ENCODE measurements around the gene MTSS2.

MTSS2 gene

GRCh38 chr16:70685938-70686375 is at the start of gene MTSS2:
Gene MTSS2 (minus strand): TSS chr16:70686053. CDS start chr16:70685791, 262 bp downstream.
- no peak for DNase-seq

GRCh38 chr16:70735141-70735979 is 49.5 kb upstream of the MTSS2 start:
- no peak for DNase-seq

- no peak for DNase-seq
Observed at GRCh38 chr16:70734522-70735095, 48.8 kb upstream of the MTSS2 start.

- no peak for DNase-seq
Observed at GRCh38 chr16:70730944-70731343, 45.1 kb upstream of the MTSS2 start.

- DNase-seq: no peak
Observed at GRCh38 chr16:70730031-70730430, 44.2 kb upstream of the MTSS2 start.

GRCh38 chr16:70729292-70729691 is 43.4 kb upstream of the MTSS2 start:
- DNase-seq: no peak

GRCh38 chr16:70728150-70728549 is 42.3 kb upstream of the MTSS2 start:
- no peak for DNase-seq

GRCh38 chr16:70726892-70727361 is 41.1 kb upstream of the MTSS2 start:
- DNase-seq: no peak

- DNase-seq: no peak
Observed at GRCh38 chr16:70725912-70726828, 40.3 kb upstream of the MTSS2 start.

- DNase-seq: no peak
Observed at GRCh38 chr16:70725024-70725911, 39.4 kb upstream of the MTSS2 start.

- DNase-seq: no peak
Observed at GRCh38 chr16:70724146-70725023, 38.5 kb upstream of the MTSS2 start.

- no peak for DNase-seq
Observed at GRCh38 chr16:70723740-70724145, 37.9 kb upstream of the MTSS2 start.

GRCh38 chr16:70721202-70721963 is 35.5 kb upstream of the MTSS2 start:
- no peak for DNase-seq

- DNase-seq: no peak
Observed at GRCh38 chr16:70720425-70721201, 34.8 kb upstream of the MTSS2 start.

GRCh38 chr16:70717065-70717464 is 31.2 kb upstream of the MTSS2 start:
- DNase-seq: no peak

- DNase-seq: no peak
Observed at GRCh38 chr16:70715860-70716357, 30.1 kb upstream of the MTSS2 start.

GRCh38 chr16:70715055-70715858 is 29.4 kb upstream of the MTSS2 start:
- no peak for DNase-seq

- DNase-seq: no peak
Observed at GRCh38 chr16:70714581-70715054, 28.8 kb upstream of the MTSS2 start.
